ENCODE measurements around the gene ARHGAP27. TPM values are rescaled to one million over a fixed set of nuclear protein-coding genes. Genes with fewer than 3 reads are reported as not detected.
A peak's percentile ranks its signal among the peaks of the same experiment; 100 is the strongest.

Gene ARHGAP27
- total and polyA plus RNA-seq, 2 of the 13 experiments (the other 11 are each of a cell fraction or from before 2014, with no cell fraction given) = 15.5 to 18.9 TPM

DNA sequence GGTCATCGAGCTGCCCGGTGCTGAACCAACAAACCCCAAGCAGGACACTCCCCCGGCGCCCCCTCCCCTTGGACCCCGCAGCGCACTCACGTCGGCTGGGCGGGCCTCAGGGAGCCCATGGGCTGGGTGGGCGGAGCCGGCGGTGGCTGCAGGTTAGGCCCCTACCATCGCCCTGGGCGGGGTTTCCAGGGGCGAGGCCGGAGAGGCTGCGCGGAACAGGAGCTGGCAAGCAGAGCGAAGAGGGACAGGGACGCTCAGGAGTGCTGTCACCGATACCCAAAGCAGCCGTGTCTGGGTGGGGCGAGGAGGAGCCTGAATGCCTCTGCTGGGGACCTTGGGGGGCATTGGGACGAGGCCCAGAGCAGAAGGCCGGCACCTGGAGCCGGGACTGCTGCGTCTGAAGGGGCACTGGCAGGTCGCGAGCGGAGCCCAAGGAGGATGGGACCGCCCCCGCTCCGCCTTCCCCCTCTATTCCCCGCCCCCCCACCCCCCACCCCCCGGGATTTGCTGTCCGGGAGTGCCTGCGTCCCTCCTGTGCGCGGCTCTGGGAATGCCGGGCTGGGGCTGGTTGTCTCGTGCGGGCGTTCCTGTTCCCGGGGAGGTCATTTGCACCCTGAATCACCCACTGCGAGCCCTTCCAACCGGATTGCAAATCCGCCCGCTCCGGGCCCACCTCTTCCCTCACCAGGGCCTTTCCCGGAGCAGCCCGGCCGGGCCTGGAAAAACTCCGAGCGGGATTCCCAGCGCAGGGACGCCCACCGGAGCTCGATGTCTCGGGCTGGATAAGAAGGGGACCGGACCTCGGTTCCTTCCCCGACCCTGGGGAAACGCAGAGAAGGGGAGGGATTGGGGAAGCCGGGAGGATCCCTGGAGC is 902 bp downstream of the ARHGAP27 start (continued):
- TF ChIP-seq TBL1XR1 (IDR thresholded peaks at IDR 0.05; ENCODE audit: borderline replicate concordance, low read length, partially characterized antibody) = no peak
- TF ChIP-seq PCBP2 (optimal IDR thresholded peaks at IDR 0.05; ENCODE audit: low read depth, low read length, poor library complexity, severe bottlenecking) = no peak
- TF ChIP-seq, protein P1, sequence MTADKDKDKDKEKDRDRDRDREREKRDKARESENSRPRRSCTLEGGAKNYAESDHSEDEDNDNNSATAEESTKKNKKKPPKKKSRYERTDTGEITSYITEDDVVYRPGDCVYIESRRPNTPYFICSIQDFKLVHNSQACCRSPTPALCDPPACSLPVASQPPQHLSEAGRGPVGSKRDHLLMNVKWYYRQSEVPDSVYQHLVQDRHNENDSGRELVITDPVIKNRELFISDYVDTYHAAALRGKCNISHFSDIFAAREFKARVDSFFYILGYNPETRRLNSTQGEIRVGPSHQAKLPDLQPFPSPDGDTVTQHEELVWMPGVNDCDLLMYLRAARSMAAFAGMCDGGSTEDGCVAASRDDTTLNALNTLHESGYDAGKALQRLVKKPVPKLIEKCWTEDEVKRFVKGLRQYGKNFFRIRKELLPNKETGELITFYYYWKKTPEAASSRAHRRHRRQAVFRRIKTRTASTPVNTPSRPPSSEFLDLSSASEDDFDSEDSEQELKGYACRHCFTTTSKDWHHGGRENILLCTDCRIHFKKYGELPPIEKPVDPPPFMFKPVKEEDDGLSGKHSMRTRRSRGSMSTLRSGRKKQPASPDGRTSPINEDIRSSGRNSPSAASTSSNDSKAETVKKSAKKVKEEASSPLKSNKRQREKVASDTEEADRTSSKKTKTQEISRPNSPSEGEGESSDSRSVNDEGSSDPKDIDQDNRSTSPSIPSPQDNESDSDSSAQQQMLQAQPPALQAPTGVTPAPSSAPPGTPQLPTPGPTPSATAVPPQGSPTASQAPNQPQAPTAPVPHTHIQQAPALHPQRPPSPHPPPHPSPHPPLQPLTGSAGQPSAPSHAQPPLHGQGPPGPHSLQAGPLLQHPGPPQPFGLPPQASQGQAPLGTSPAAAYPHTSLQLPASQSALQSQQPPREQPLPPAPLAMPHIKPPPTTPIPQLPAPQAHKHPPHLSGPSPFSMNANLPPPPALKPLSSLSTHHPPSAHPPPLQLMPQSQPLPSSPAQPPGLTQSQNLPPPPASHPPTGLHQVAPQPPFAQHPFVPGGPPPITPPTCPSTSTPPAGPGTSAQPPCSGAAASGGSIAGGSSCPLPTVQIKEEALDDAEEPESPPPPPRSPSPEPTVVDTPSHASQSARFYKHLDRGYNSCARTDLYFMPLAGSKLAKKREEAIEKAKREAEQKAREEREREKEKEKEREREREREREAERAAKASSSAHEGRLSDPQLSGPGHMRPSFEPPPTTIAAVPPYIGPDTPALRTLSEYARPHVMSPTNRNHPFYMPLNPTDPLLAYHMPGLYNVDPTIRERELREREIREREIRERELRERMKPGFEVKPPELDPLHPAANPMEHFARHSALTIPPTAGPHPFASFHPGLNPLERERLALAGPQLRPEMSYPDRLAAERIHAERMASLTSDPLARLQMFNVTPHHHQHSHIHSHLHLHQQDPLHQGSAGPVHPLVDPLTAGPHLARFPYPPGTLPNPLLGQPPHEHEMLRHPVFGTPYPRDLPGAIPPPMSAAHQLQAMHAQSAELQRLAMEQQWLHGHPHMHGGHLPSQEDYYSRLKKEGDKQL (CRISPR knock-in tag; IDR thresholded peaks at IDR 0.05; ENCODE audit: low read depth) = no peak
- TF ChIP-seq HES4 (CRISPR knock-in tag; IDR thresholded peaks at IDR 0.05; ENCODE audit: borderline replicate concordance) = no peak; the same call in 1 of the 2 replicates
- TF ChIP-seq ZNF432 (CRISPR knock-in tag; IDR thresholded peaks at IDR 0.05; ENCODE audit: borderline replicate concordance) = no peak
- TF ChIP-seq ATF7-NPFF (CRISPR knock-in tag; IDR thresholded peaks at IDR 0.05; ENCODE audit: low read depth) = no peak
- TF ChIP-seq, protein P2, sequence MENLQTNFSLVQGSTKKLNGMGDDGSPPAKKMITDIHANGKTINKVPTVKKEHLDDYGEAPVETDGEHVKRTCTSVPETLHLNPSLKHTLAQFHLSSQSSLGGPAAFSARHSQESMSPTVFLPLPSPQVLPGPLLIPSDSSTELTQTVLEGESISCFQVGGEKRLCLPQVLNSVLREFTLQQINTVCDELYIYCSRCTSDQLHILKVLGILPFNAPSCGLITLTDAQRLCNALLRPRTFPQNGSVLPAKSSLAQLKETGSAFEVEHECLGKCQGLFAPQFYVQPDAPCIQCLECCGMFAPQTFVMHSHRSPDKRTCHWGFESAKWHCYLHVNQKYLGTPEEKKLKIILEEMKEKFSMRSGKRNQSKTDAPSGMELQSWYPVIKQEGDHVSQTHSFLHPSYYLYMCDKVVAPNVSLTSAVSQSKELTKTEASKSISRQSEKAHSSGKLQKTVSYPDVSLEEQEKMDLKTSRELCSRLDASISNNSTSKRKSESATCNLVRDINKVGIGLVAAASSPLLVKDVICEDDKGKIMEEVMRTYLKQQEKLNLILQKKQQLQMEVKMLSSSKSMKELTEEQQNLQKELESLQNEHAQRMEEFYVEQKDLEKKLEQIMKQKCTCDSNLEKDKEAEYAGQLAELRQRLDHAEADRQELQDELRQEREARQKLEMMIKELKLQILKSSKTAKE (CRISPR knock-in tag; IDR thresholded peaks at IDR 0.05; ENCODE audit: borderline replicate concordance) = no peak
- TF ChIP-seq FLYWCH1 (CRISPR knock-in tag; IDR thresholded peaks at IDR 0.05) = no peak
- TF ChIP-seq SIX4 (CRISPR knock-in tag; IDR thresholded peaks at IDR 0.05) = no peak
- TF ChIP-seq KLF11 (CRISPR knock-in tag; IDR thresholded peaks at IDR 0.05) = no peak
- no peak for TF ChIP-seq ZNF33A (CRISPR knock-in tag; IDR thresholded peaks at IDR 0.05; ENCODE audit: borderline replicate concordance)
- TF ChIP-seq CC2D1A (CRISPR knock-in tag; IDR thresholded peaks at IDR 0.05) = no peak
- TF ChIP-seq NFE2 (CRISPR knock-in tag; IDR thresholded peaks at IDR 0.05) = no peak
- TF ChIP-seq HNRNPH1 (optimal IDR thresholded peaks at IDR 0.05; ENCODE audit: low read depth, low read length) = no peak
- TF ChIP-seq CEBPG (CRISPR knock-in tag; IDR thresholded peaks at IDR 0.05) = no peak
- TF ChIP-seq, protein P3, sequence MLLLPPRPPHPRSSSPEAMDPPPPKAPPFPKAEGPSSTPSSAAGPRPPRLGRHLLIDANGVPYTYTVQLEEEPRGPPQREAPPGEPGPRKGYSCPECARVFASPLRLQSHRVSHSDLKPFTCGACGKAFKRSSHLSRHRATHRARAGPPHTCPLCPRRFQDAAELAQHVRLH (CRISPR knock-in tag; IDR thresholded peaks at IDR 0.05; ENCODE audit: borderline replicate concordance, low read depth) = peak; percentile 13; the same call in 1 of the 2 replicates
- TF ChIP-seq SUZ12 (IDR thresholded peaks at IDR 0.05; ENCODE audit: low read depth, low read length) = no peak
- no peak for TF ChIP-seq YY1 (IDR thresholded peaks at IDR 0.05; ENCODE audit: insufficient read depth, insufficient replicate concordance, low read depth, low read length)
- TF ChIP-seq, protein P4, sequence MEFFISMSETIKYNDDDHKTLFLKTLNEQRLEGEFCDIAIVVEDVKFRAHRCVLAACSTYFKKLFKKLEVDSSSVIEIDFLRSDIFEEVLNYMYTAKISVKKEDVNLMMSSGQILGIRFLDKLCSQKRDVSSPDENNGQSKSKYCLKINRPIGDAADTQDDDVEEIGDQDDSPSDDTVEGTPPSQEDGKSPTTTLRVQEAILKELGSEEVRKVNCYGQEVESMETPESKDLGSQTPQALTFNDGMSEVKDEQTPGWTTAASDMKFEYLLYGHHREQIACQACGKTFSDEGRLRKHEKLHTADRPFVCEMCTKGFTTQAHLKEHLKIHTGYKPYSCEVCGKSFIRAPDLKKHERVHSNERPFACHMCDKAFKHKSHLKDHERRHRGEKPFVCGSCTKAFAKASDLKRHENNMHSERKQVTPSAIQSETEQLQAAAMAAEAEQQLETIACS (CRISPR knock-in tag; IDR thresholded peaks at IDR 0.05) = no peak
- peak; percentile 27; the same call in 1 of the 2 replicates for TF ChIP-seq DMAP1 (CRISPR knock-in tag; IDR thresholded peaks at IDR 0.05)
- no peak for TF ChIP-seq GPN1 (CRISPR knock-in tag; IDR thresholded peaks at IDR 0.05; ENCODE audit: borderline replicate concordance)

Data from HepG2 (cell line).